HG03571 (cell line): Measurements from ENCODE around the gene ZBTB1.
"Not testable (repeated sequence)": the region's sequence is repeated elsewhere in the genome, so short reads cannot be mapped to it uniquely, and the experiment has no call there.

ENCODE experiments used
- ATAC-seq: cut with Tn5 transposase; IDR thresholded peaks from one replicate; pipeline ENCODE4 v1.9.1; 2021; ENCODE audit not compliant: unreplicated experiment

Gene ZBTB1

GRCh38 chr14:64563696-64564095 is 59.1 kb downstream of the ZBTB1 start:
- no peak for ATAC-seq

- ATAC-seq: no peak
Observed at GRCh38 chr14:64566651-64567122, 62.1 kb downstream of the ZBTB1 start.

- no peak for ATAC-seq
Observed at GRCh38 chr14:64569138-64569631, 64.6 kb downstream of the ZBTB1 start.

- not testable (repeated sequence) for ATAC-seq
Observed at GRCh38 chr14:64569646-64570045, 65.1 kb downstream of the ZBTB1 start.

GRCh38 chr14:64572386-64573104 is 68.0 kb downstream of the ZBTB1 start:
- no peak for ATAC-seq

GRCh38 chr14:64573109-64573508 is 68.5 kb downstream of the ZBTB1 start:
- ATAC-seq: no peak
